ENCODE results near the gene TSPAN13.

- TF ChIP-seq CTCF (IDR thresholded peaks at IDR 0.05; ENCODE audit: insufficient read depth, low read depth, low read length) (no peak), EZH2 (IDR thresholded peaks at IDR 0.05; ENCODE audit: insufficient read depth, low read length) (no peak)
These were observed 49.6 kb downstream of the TSPAN13 start for GRCh38 chr7:16803125-16803524.
